Effector CD4-positive, alpha-beta T cell (primary cell): ENCODE measurements around the gene NKX2-4.
"Not testable (repeated sequence)": the region's sequence is repeated elsewhere in the genome, so short reads cannot be mapped to it uniquely, and the experiment has no call there.

Experiments
- DNase-seq: peaks from one replicate; pipeline ENCODE4 v3.0.0-alpha.2; 2020

NKX2-4 gene

GRCh38 chr20:21393816-21394519 is 3.4 kb downstream of the NKX2-4 start:
- no peak for DNase-seq

- DNase-seq: no peak
These were observed 4.2 kb downstream of the NKX2-4 start for GRCh38 chr20:21393166-21393565.

GRCh38 chr20:21391972-21392352 is 5.4 kb downstream of the NKX2-4 start:
- DNase-seq: no peak

GRCh38 chr20:21391185-21391971 is 5.9 kb downstream of the NKX2-4 start:
- no peak for DNase-seq

GRCh38 chr20:21390768-21391167 is 6.6 kb downstream of the NKX2-4 start:
- no peak for DNase-seq

GRCh38 chr20:21389368-21389767 is 8.0 kb downstream of the NKX2-4 start:
- DNase-seq: no peak

GRCh38 chr20:21388566-21388965 is 8.8 kb downstream of the NKX2-4 start:
- DNase-seq: no peak

GRCh38 chr20:21387528-21387927 is 9.8 kb downstream of the NKX2-4 start:
- DNase-seq: no peak

- DNase-seq: no peak
These were observed 11.2 kb downstream of the NKX2-4 start for GRCh38 chr20:21386111-21386510.

- DNase-seq: no peak
These were observed 12.9 kb downstream of the NKX2-4 start for GRCh38 chr20:21384308-21384892.

GRCh38 chr20:21381619-21382018 is 15.7 kb downstream of the NKX2-4 start:
- DNase-seq: no peak

- no peak for DNase-seq
These were observed 16.6 kb downstream of the NKX2-4 start for GRCh38 chr20:21380711-21381110.

GRCh38 chr20:21378259-21378658 is 19.1 kb downstream of the NKX2-4 start:
- no peak for DNase-seq

- no peak for DNase-seq
These were observed 19.6 kb downstream of the NKX2-4 start for GRCh38 chr20:21377701-21378100.

- no peak for DNase-seq
These were observed 20.7 kb downstream of the NKX2-4 start for GRCh38 chr20:21376626-21377025.

- no peak for DNase-seq
These were observed 23.9 kb downstream of the NKX2-4 start for GRCh38 chr20:21373436-21373835.

- DNase-seq: no peak
These were observed 25.3 kb downstream of the NKX2-4 start for GRCh38 chr20:21372016-21372415.

- DNase-seq: no peak
These were observed 26.1 kb downstream of the NKX2-4 start for GRCh38 chr20:21371193-21371592.

- DNase-seq: no peak
These were observed 28.5 kb downstream of the NKX2-4 start for GRCh38 chr20:21368791-21369190.

GRCh38 chr20:21366273-21366672 is 31.1 kb downstream of the NKX2-4 start:
- not testable (repeated sequence) for DNase-seq

- no peak for DNase-seq
These were observed 31.6 kb downstream of the NKX2-4 start for GRCh38 chr20:21365771-21366170.

- DNase-seq: no peak
These were observed 32.9 kb downstream of the NKX2-4 start for GRCh38 chr20:21364413-21364812.

GRCh38 chr20:21361266-21361665 is 36.1 kb downstream of the NKX2-4 start:
- no peak for DNase-seq

- DNase-seq: no peak
These were observed 36.6 kb downstream of the NKX2-4 start for GRCh38 chr20:21360705-21361104.
